22Rv1 (cell line): ENCODE results near the gene UGGT2.

ENCODE experiments used
- H3K27ac ChIP-seq: fragments of 450-650 bp; 2 replicates; pipeline ENCODE4 v1.5.1; 2017
- ZFX ChIP-seq: fragments of 450-650 bp; IDR thresholded peaks from 2 replicates; pipeline ENCODE4 v1.6.1; 2017; ENCODE audit warnings: antibody characterized with exemption, borderline replicate concordance
- TF ChIP-seq, protein P1 (sequence below): fragments of 450-650 bp; IDR thresholded peaks from 2 replicates; pipeline ENCODE4 v1.5.1; 2017; ENCODE audit warnings: mild to moderate bottlenecking

Gene UGGT2

DNA sequence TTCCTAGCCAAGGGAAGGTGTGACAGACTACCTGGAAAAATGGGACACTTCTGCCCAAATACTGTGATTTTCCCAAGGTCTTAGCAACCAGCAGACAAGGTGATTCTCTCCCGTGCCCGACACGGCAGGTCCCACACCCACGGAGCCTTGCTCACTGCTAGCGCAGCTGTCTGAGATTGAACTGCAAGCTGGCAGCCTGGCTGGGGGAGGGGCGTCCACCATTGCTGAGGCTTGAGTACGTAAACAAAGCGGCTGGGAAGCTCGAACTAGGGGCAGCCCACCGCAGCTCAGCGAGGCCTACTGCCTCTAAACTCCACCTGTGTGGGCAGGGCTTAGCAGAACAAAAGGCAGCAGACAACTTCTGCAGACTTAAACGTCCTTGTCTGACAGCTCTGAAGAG is 146.2 kb downstream of the UGGT2 start:
- H3K27ac ChIP-seq = no peak overlapping the region
- TF ChIP-seq ZFX = no peak
- TF ChIP-seq, protein P1, sequence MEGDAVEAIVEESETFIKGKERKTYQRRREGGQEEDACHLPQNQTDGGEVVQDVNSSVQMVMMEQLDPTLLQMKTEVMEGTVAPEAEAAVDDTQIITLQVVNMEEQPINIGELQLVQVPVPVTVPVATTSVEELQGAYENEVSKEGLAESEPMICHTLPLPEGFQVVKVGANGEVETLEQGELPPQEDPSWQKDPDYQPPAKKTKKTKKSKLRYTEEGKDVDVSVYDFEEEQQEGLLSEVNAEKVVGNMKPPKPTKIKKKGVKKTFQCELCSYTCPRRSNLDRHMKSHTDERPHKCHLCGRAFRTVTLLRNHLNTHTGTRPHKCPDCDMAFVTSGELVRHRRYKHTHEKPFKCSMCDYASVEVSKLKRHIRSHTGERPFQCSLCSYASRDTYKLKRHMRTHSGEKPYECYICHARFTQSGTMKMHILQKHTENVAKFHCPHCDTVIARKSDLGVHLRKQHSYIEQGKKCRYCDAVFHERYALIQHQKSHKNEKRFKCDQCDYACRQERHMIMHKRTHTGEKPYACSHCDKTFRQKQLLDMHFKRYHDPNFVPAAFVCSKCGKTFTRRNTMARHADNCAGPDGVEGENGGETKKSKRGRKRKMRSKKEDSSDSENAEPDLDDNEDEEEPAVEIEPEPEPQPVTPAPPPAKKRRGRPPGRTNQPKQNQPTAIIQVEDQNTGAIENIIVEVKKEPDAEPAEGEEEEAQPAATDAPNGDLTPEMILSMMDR = no peak

DNA sequence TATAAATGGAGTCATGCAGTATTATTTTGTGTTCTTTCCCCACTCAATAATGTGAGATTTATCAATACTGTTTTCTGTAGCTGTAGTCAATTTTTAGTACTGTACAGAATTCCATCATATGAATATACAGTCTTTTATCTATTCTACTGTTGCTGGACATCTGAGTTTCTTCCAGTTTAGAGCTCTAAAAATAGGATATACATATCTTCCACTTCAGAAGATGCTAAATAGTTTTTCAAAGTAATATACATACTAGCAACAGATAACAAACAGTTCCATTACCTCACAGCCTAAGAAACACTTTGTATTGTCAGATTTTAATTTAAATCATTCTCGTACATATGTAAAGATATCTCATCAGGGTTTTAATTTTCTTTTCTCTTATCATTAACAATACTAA is 149.6 kb downstream of the UGGT2 start:
- no peak overlapping the region for H3K27ac ChIP-seq
- TF ChIP-seq, protein P1 = no peak
- TF ChIP-seq ZFX = no peak

DNA sequence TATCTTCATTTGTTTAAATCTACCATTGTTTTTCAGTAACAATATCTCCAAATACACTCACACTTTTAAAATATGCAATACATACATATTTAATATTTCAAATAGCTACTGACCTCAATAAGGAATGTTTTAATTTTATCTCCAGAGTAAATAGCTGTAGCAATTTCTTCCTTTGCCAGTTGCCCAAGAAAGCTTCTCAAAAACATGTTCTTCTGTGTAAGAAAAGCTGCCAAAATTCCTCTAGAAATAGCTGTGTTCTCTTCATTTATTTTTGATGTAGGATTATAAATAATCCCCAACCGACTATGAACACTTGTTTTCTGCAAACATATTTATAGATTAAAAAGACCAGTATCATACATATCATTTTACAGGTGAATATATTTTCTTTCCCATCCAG is 150.5 kb downstream of the UGGT2 start:
- no peak overlapping the region for H3K27ac ChIP-seq
- TF ChIP-seq, protein P1 = no peak
- TF ChIP-seq ZFX = no peak

DNA sequence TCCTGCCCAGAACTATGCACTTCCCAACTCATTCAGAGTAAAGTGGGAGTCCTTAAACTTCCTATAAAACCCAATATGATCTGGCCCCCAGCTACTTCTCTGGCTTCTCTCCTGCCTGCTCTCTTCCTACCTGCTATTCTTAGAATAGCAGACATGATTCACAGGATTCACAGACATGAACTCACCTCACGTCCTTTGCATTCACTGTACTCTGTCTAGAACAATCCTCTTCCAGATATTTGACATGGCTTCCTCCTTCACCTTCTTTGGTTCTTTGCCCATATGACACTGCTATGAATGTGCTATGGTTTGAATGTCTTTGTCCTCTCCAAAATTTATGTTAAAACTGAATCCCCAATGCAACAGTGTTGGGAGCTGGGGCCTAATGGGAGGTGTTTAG is 154.9 kb downstream of the UGGT2 start:
- no peak for TF ChIP-seq ZFX
- TF ChIP-seq, protein P1 = no peak
- no peak overlapping the region for H3K27ac ChIP-seq

DNA sequence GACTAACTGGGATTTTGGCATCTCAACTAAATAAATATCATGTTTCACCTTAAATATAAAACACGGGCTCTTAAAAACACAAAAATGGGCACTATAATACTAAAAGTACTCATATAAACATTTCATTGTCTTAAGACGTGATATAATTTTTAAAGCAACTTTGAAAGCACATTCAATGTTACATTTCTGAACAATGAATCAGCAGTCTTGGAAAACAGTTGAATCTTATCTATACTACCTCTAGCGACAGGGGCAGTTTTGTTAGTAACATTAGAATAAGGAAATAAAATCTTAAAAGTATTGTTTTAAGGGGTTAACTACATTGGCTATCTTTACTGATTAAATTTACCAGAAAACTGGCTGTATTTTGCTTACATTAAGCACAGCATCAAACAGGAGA is 156.9 kb downstream of the UGGT2 start:
- no peak for TF ChIP-seq ZFX
- TF ChIP-seq, protein P1 = no peak
- H3K27ac ChIP-seq = no peak overlapping the region

DNA sequence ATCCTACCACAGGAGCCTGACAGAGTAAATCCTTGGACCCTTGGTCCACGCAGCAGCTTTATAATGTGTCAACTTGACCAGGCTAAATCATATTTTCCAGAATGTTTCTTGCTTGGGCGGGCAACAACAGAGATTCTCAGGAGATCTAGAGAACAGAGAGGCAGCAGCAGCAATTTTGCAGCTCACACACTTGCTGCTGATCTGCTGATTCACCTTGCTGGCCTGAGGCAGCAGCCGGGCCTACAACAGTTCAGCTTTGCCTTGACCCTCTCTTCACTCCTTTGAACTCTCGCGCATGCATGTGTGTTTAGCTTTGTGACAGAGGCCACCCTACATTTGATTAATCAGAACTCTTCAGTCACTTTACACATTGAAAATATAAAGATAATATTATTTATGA is 159.3 kb downstream of the UGGT2 start:
- no peak for TF ChIP-seq ZFX
- TF ChIP-seq, protein P1 = no peak
- no peak overlapping the region for H3K27ac ChIP-seq

DNA sequence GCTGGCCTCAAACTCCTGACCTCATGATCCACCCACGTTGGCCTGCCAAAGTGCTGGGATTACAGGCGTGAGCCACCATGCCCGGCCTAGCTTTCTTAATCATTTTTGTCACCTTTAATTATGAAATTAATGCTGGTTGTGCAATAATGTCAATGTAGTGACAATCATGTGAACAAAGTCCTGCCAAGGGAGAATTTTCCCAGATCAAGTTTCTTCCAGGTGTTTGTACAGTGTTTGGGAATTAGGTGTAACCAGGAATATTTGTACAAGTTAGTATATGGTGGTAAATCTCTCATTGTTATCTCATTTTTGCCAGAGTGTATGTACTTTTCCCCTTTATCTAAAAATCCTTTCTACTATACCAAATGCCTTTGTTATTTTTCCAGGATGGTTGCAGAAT is 171.1 kb downstream of the UGGT2 start:
- no peak overlapping the region for H3K27ac ChIP-seq
- no peak for TF ChIP-seq ZFX
- TF ChIP-seq, protein P1 = no peak
